Fibroblast of lung (primary cell): ENCODE measurements around the gene BCAN.

Experiments used
- EZH2 ChIP-seq: IDR thresholded peaks from 2 replicates; pipeline ENCODE4 v1.5.1; 2012; ENCODE audit warnings: low read length, control low read depth, mild to moderate bottlenecking; ENCODE audit errors: missing control alignments
- TF ChIP-seq, protein P1 (sequence below), 2 donors: IDR thresholded peaks in 1 of 2; conservative IDR thresholded peaks in 1 of 2; 1 replicate in 1 of 2; 2 replicates in 1 of 2; pipeline ENCODE4 v1.5.1; 2011 to 2012; ENCODE audit warnings: low read length in 2 of 2, control low read depth in 1 of 2, inconsistent platforms in 1 of 2, low read depth in 1 of 2, mild to moderate bottlenecking in 1 of 2

DNA sequence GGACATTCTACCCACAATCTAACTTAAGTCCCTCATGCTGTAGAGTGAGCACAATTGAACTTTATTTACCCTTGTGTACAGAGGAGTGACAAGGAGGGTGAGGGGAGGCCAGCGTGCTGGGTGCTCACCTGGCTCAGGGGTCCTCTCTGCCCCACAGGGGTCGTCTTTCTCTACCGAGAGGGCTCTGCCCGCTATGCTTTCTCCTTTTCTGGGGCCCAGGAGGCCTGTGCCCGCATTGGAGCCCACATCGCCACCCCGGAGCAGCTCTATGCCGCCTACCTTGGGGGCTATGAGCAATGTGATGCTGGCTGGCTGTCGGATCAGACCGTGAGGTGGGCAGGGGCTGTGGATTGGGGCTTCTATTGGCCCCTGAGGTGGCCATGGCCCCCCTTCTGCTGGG, 5.4 kb downstream of the BCAN start:
- TF ChIP-seq, protein P1, sequence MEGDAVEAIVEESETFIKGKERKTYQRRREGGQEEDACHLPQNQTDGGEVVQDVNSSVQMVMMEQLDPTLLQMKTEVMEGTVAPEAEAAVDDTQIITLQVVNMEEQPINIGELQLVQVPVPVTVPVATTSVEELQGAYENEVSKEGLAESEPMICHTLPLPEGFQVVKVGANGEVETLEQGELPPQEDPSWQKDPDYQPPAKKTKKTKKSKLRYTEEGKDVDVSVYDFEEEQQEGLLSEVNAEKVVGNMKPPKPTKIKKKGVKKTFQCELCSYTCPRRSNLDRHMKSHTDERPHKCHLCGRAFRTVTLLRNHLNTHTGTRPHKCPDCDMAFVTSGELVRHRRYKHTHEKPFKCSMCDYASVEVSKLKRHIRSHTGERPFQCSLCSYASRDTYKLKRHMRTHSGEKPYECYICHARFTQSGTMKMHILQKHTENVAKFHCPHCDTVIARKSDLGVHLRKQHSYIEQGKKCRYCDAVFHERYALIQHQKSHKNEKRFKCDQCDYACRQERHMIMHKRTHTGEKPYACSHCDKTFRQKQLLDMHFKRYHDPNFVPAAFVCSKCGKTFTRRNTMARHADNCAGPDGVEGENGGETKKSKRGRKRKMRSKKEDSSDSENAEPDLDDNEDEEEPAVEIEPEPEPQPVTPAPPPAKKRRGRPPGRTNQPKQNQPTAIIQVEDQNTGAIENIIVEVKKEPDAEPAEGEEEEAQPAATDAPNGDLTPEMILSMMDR (conservative IDR thresholded peaks at IDR 0.05 in 1 of 2, IDR thresholded peaks at IDR 0.05 in 1 of 2; ENCODE audit: low read depth in 1 of 2, low read length in 2 of 2), result no peak
- TF ChIP-seq EZH2, result no peak
